Measurements from ENCODE around the gene TMEM220. TPM values are rescaled to one million over a fixed set of nuclear protein-coding genes. Genes with fewer than 3 reads are reported as not detected.

The TMEM220 gene
- total RNA-seq, 1 experiment from 2014 or later = not detected

GRCh38 chr17:10666906-10667305 is 62.9 kb downstream of the TMEM220 start:
- Mint-ChIP-seq H3K4me1 (ENCODE audit: low read depth, unreplicated experiment) (no peaks in the 10 kb centered on the region), H3K4me3 (ENCODE audit: low read depth, unreplicated experiment) (no peak overlapping the region), H3K36me3 (ENCODE audit: insufficient read depth, unreplicated experiment) (no peaks in the 10 kb centered on the region), H3K27me3 (ENCODE audit: unreplicated experiment) (no peaks in the 10 kb centered on the region), H3K9me3 (ENCODE audit: low read depth, unreplicated experiment) (no peaks in the 10 kb centered on the region), H3K27ac (ENCODE audit: unreplicated experiment) (no peak overlapping the region)
- TF ChIP-seq CTCF (IDR thresholded peaks at IDR 0.05; ENCODE audit: unreplicated experiment) = no peak
- CTCF ChIA-PET = interaction anchor here (0.7 kb wide), 1 partner anchor 1579 kb away, joined by 3 read pairs; no protein-coding TSS in a partner anchor
- BruUV-seq (replicated peaks) = no TSS peak
- intact Hi-C loops (cut with micrococcal nuclease; ENCODE audit: unreplicated experiment) = no loop called here
- DNase-seq = no peak

GRCh38 chr17:10664571-10664970 is 65.3 kb downstream of the TMEM220 start:
- TF ChIP-seq CTCF (IDR thresholded peaks at IDR 0.05; ENCODE audit: unreplicated experiment) = no peak
- Mint-ChIP-seq H3K4me1 (ENCODE audit: low read depth, unreplicated experiment) (no peaks in the 10 kb centered on the region), H3K9me3 (ENCODE audit: low read depth, unreplicated experiment) (no peaks in the 10 kb centered on the region), H3K27me3 (ENCODE audit: unreplicated experiment) (no peaks in the 10 kb centered on the region), H3K27ac (ENCODE audit: unreplicated experiment) (no peak overlapping the region), H3K36me3 (ENCODE audit: insufficient read depth, unreplicated experiment) (no peaks in the 10 kb centered on the region), H3K4me3 (ENCODE audit: low read depth, unreplicated experiment) (no peak overlapping the region)
- intact Hi-C loops (cut with micrococcal nuclease; ENCODE audit: unreplicated experiment) = no loop called here
- CTCF ChIA-PET = no interaction called here
- DNase-seq = no peak
- no TSS peak for BruUV-seq (replicated peaks)

Other genes with a start within 250 kb of the TMEM220 start
- gene MYH1, start 211.5 kb downstream of the TMEM220 start, total RNA-seq (2022) = not detected in 2 replicates
- not detected in 2 replicates for gene MYH2, start 180.4 kb downstream of the TMEM220 start, total RNA-seq (2022)
- gene MYH3, start 72.7 kb downstream of the TMEM220 start, total RNA-seq (2022) = 2.7 and 2.9 TPM in 2 replicates
- gene SCO1, start 32.5 kb downstream of the TMEM220 start, total RNA-seq (2022) = 27.4 and 29.4 TPM in 2 replicates
- 3.2 and 4.2 TPM in 2 replicates for gene ADPRM, start 32.4 kb downstream of the TMEM220 start, total RNA-seq (2022)
- not detected in 2 replicates for gene TMEM238L, start 74.1 kb upstream of the TMEM220 start, total RNA-seq (2022)
- gene PIRT, start 108.1 kb upstream of the TMEM220 start, total RNA-seq (2022) = not detected in 2 replicates